ENCODE measurements around the gene ITIH5.

ITIH5 gene

DNA sequence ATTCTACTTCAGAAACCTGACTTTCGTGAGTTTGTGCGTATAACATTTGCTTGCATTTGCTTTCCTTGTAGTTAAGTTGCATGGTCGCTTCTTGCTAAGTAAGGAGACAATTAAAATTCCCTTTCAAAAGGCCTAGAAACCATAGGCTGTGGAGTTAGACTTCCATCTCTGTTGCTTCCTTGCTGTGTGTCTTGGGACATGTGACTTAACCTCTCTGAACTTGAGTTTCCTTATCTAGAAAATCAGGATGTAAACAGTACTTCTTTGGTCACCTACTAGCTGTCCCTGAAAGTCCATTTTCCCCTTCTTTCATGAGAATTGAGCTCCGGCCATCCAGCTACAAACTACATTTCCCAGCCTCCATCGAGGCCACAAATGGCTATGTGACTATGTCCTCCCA, 89.2 kb downstream of the ITIH5 start:
- TF ChIP-seq POLR2AphosphoS5 (IDR thresholded peaks at IDR 0.05; ENCODE audit: low read depth, low read length), result no peak
- FAIRE-seq (no peak), DNase-seq (ENCODE audit: insufficient read length, low spot score) (no peak)

- FAIRE-seq (no peak), DNase-seq (ENCODE audit: insufficient read length, low spot score) (no peak)
Observed at GRCh38 chr10:7577176-7577575, 89.6 kb downstream of the ITIH5 start.

GRCh38 chr10:7576340-7576739, 90.4 kb downstream of the ITIH5 start:
- FAIRE-seq, result no peak
- no peak for DNase-seq (ENCODE audit: insufficient read length, low spot score)
- TF ChIP-seq POU2F2 (IDR thresholded peaks at IDR 0.05; ENCODE audit: low read depth, low read length) (no peak), POLR2A (IDR thresholded peaks at IDR 0.05; ENCODE audit: low read depth, low read length) (no peak), POLR2AphosphoS5 (IDR thresholded peaks at IDR 0.05; ENCODE audit: low read depth, low read length) (no peak), PAX5 (IDR thresholded peaks at IDR 0.05; ENCODE audit: insufficient read depth, low read length, severe bottlenecking) (no peak), TAF1 (IDR thresholded peaks at IDR 0.05; ENCODE audit: low read depth, low read length) (no peak)

More at GRCh38 chr10:7577176-7577575, 89.6 kb downstream of the ITIH5 start:
- TF ChIP-seq PAX5 (IDR thresholded peaks at IDR 0.05; ENCODE audit: insufficient read depth, low read length, severe bottlenecking) (no peak), POLR2AphosphoS5 (IDR thresholded peaks at IDR 0.05; ENCODE audit: low read depth, low read length) (no peak), SPI1 (IDR thresholded peaks at IDR 0.05; ENCODE audit: low read depth, low read length) (no peak), POLR2A (IDR thresholded peaks at IDR 0.05; ENCODE audit: low read depth, low read length) (no peak), POU2F2 (IDR thresholded peaks at IDR 0.05; ENCODE audit: low read depth, low read length) (no peak), TAF1 (IDR thresholded peaks at IDR 0.05; ENCODE audit: low read depth, low read length) (no peak)

GRCh38 chr10:7572391-7572790, 94.4 kb downstream of the ITIH5 start:
- TF ChIP-seq PAX5 (IDR thresholded peaks at IDR 0.05; ENCODE audit: insufficient read depth, low read length, severe bottlenecking), result no peak
- TF ChIP-seq POLR2AphosphoS5 (IDR thresholded peaks at IDR 0.05; ENCODE audit: low read depth, low read length), result no peak
- TF ChIP-seq POLR2A (IDR thresholded peaks at IDR 0.05; ENCODE audit: low read depth, low read length), result no peak
- no peak for TF ChIP-seq TAF1 (IDR thresholded peaks at IDR 0.05; ENCODE audit: low read depth, low read length)
- no peak for FAIRE-seq
- no peak for DNase-seq (ENCODE audit: insufficient read length, low spot score)

- TF ChIP-seq POLR2A (IDR thresholded peaks at IDR 0.05; ENCODE audit: low read depth, low read length), result no peak
- TF ChIP-seq POU2F2 (IDR thresholded peaks at IDR 0.05; ENCODE audit: low read depth, low read length), result no peak
- TF ChIP-seq PAX5 (IDR thresholded peaks at IDR 0.05; ENCODE audit: insufficient read depth, low read length, severe bottlenecking), result no peak
- no peak for TF ChIP-seq POLR2AphosphoS5 (IDR thresholded peaks at IDR 0.05; ENCODE audit: low read depth, low read length)
- TF ChIP-seq TAF1 (IDR thresholded peaks at IDR 0.05; ENCODE audit: low read depth, low read length), result no peak
- TF ChIP-seq SPI1 (IDR thresholded peaks at IDR 0.05; ENCODE audit: low read depth, low read length), result no peak
- DNase-seq (ENCODE audit: insufficient read length, low spot score), result no peak
- no peak for FAIRE-seq
Observed at GRCh38 chr10:7571981-7572380, 94.8 kb downstream of the ITIH5 start.

- TF ChIP-seq POU2F2 (IDR thresholded peaks at IDR 0.05; ENCODE audit: low read depth, low read length), result no peak
- TF ChIP-seq POLR2A (IDR thresholded peaks at IDR 0.05; ENCODE audit: low read depth, low read length), result no peak
- TF ChIP-seq PAX5 (IDR thresholded peaks at IDR 0.05; ENCODE audit: insufficient read depth, low read length, severe bottlenecking), result no peak
- no peak for TF ChIP-seq TAF1 (IDR thresholded peaks at IDR 0.05; ENCODE audit: low read depth, low read length)
- TF ChIP-seq SPI1 (IDR thresholded peaks at IDR 0.05; ENCODE audit: low read depth, low read length), result no peak
- TF ChIP-seq POLR2AphosphoS5 (IDR thresholded peaks at IDR 0.05; ENCODE audit: low read depth, low read length), result no peak
- no peak for FAIRE-seq
- no peak for DNase-seq (ENCODE audit: insufficient read length, low spot score)
Observed at GRCh38 chr10:7567911-7568620, 98.7 kb downstream of the ITIH5 start.

DNA sequence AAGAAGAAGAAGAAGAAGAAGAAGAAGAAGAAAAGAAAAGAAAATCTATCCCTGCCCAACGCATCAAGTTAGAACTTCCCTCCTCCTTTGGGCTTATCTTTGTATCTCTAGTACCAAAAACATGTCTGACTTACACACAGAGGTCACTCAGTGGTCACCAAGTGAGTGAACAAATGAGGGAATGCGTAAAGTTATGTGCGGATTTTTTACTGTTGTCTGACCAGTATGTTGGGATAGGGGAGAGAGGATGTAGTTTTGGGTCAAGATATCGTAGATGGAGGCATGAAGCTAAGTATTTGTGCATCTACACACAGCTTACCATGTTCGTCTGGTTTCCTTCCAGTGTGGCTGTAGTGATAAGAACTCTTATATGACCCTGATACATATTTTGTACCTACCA, 99.9 kb downstream of the ITIH5 start:
- no peak for DNase-seq (ENCODE audit: insufficient read length, low spot score)
- FAIRE-seq, result no peak
- no peak for TF ChIP-seq POLR2AphosphoS5 (IDR thresholded peaks at IDR 0.05; ENCODE audit: low read depth, low read length)
- TF ChIP-seq PAX5 (IDR thresholded peaks at IDR 0.05; ENCODE audit: insufficient read depth, low read length, severe bottlenecking), result no peak
- TF ChIP-seq POLR2A (IDR thresholded peaks at IDR 0.05; ENCODE audit: low read depth, low read length), result no peak
- TF ChIP-seq TAF1 (IDR thresholded peaks at IDR 0.05; ENCODE audit: low read depth, low read length), result no peak
- no peak for TF ChIP-seq SPI1 (IDR thresholded peaks at IDR 0.05; ENCODE audit: low read depth, low read length)
- no peak for TF ChIP-seq POU2F2 (IDR thresholded peaks at IDR 0.05; ENCODE audit: low read depth, low read length)

GRCh38 chr10:7565871-7566270, 100.9 kb downstream of the ITIH5 start:
- FAIRE-seq (no peak), DNase-seq (ENCODE audit: insufficient read length, low spot score) (no peak)
- no peak for TF ChIP-seq TAF1 (IDR thresholded peaks at IDR 0.05; ENCODE audit: low read depth, low read length)
- TF ChIP-seq POLR2A (IDR thresholded peaks at IDR 0.05; ENCODE audit: low read depth, low read length), result no peak
- no peak for TF ChIP-seq PAX5 (IDR thresholded peaks at IDR 0.05; ENCODE audit: insufficient read depth, low read length, severe bottlenecking)
- no peak for TF ChIP-seq POU2F2 (IDR thresholded peaks at IDR 0.05; ENCODE audit: low read depth, low read length)
- TF ChIP-seq POLR2AphosphoS5 (IDR thresholded peaks at IDR 0.05; ENCODE audit: low read depth, low read length), result no peak

- FAIRE-seq (no peak), DNase-seq (ENCODE audit: insufficient read length, low spot score) (no peak)
- TF ChIP-seq POLR2AphosphoS5 (IDR thresholded peaks at IDR 0.05; ENCODE audit: low read depth, low read length) (no peak), PAX5 (IDR thresholded peaks at IDR 0.05; ENCODE audit: insufficient read depth, low read length, severe bottlenecking) (no peak), TAF1 (IDR thresholded peaks at IDR 0.05; ENCODE audit: low read depth, low read length) (no peak), POLR2A (IDR thresholded peaks at IDR 0.05; ENCODE audit: low read depth, low read length) (no peak), SPI1 (IDR thresholded peaks at IDR 0.05; ENCODE audit: low read depth, low read length) (no peak), POU2F2 (IDR thresholded peaks at IDR 0.05; ENCODE audit: low read depth, low read length) (no peak)
Observed at GRCh38 chr10:7563770-7564169, 103.0 kb downstream of the ITIH5 start.

GRCh38 chr10:7563368-7563767, 103.4 kb downstream of the ITIH5 start:
- FAIRE-seq (no peak), DNase-seq (ENCODE audit: insufficient read length, low spot score) (no peak)
- TF ChIP-seq POLR2A (IDR thresholded peaks at IDR 0.05; ENCODE audit: low read depth, low read length) (no peak), POLR2AphosphoS5 (IDR thresholded peaks at IDR 0.05; ENCODE audit: low read depth, low read length) (no peak), SPI1 (IDR thresholded peaks at IDR 0.05; ENCODE audit: low read depth, low read length) (no peak), TAF1 (IDR thresholded peaks at IDR 0.05; ENCODE audit: low read depth, low read length) (no peak), POU2F2 (IDR thresholded peaks at IDR 0.05; ENCODE audit: low read depth, low read length) (no peak), PAX5 (IDR thresholded peaks at IDR 0.05; ENCODE audit: insufficient read depth, low read length, severe bottlenecking) (no peak)

Measured in GM12891 (cell line).